Ovary (tissue), 9 donors: ENCODE measurements around the gene NEK11. TPM values are rescaled to one million over a fixed set of nuclear protein-coding genes. Genes with fewer than 3 reads are reported as not detected.

Experiments used
- DNase-seq, 5 donors: peaks; one replicate each; pipeline ENCODE4 v3.0.0-alpha.2; 2019 to 2020
- H3K27ac ChIP-seq, 2 donors: fragments of 200-600 bp; one replicate each; pipeline versions ENCODE4 v1.5.1 to v1.8.0; 2019 to 2022
- H3K27me3 ChIP-seq: fragments of 200-600 bp; one replicate; pipeline ENCODE4 v1.8.0; 2022
- H3K36me3 ChIP-seq: fragments of 200-600 bp; sonication (generic); one replicate; pipeline ENCODE4 v1.5.1; 2019
- H3K4me1 ChIP-seq: one replicate; pipeline ENCODE4 v1.8.1; 2013; ENCODE audit warnings: mild to moderate bottlenecking, moderate library complexity; ENCODE audit not compliant: insufficient read depth
- H3K4me3 ChIP-seq: fragments of 200-600 bp; sonication (generic); one replicate; pipeline ENCODE4 v1.5.1; 2017
- H3K9me3 ChIP-seq, 2 donors: fragments of 200-600 bp in 1 of 2; sonication (generic) in 1 of 2; one replicate each; pipeline versions ENCODE4 v1.5.1 to v1.8.1; 2013 to 2019; ENCODE audit warnings: mild to moderate bottlenecking in 1 of 2, moderate library complexity in 1 of 2
- EP300 ChIP-seq: sonication (generic); formaldehyde crosslinking; IDR thresholded peaks from one replicate; pipeline ENCODE4 v1.6.1; 2017; ENCODE audit warnings: antibody characterized with exemption
- POLR2A ChIP-seq: fragments of 450-650 bp; IDR thresholded peaks from one replicate; pipeline ENCODE4 v1.6.1; 2017; ENCODE audit warnings: antibody characterized with exemption, mild to moderate bottlenecking, moderate library complexity
- WGBS, 3 donors: extraction: QIAGEN DNeasy Blood & Tissue Kit in 1 of 3; methylation state at CpG; one replicate each; pipeline versions ENCODE4 v1.1.5 to v1.1.7; 2013 to 2017; 5-methylcytosine and 5-hydroxymethylcytosine counted together
- intact Hi-C, 4 donors: fragments of 100-400 bp; cut with DNase I; formaldehyde crosslinking; loops; one replicate each; pipeline versions ENCODE4 v1.11.0 to v1.15.1; 2022 to 2023
- polyA plus RNA-seq, 2 donors: library from polyadenylated mRNA; stranded (reverse); fragments of 200-250 nt in 1 of 2; fragments of 350-450 nt in 1 of 2; fragmentation: Illumina TruSeq in 1 of 2; extraction: RNeasy Lipid Tissue Mini Kit (QIAGEN cat#74804) in 1 of 2; gene quantifications; one replicate each; pipeline ENCODE4 v1.2.3, GENCODE V29; 2013 to 2014
- total RNA-seq, 7 donors: library from RNA; depleted of rRNA in 2 of 7; stranded (reverse); fragments of >200 nt in 2 of 7; fragmentation: NEBNext Ultra II Directional in 3 of 7; extraction: Animal tissue kit (Norgen Biotek cat#: 25700) in 3 of 7; gene quantifications; one replicate each; pipeline versions ENCODE4 v1.1.0 to v1.2.4, GENCODE V29; 2016 to 2023
- TF ChIP-seq, protein P1 (sequence below), 3 donors: fragments of 450-650 bp in 2 of 3; fragments of 200-600 bp in 1 of 3; IDR thresholded peaks; one replicate each; pipeline versions ENCODE4 v1.5.1 to v1.8.0; 2016 to 2022; ENCODE audit warnings: antibody characterized with exemption in 3 of 3, mild to moderate bottlenecking in 1 of 3
- donor health status: DM: no; HTN: no; CAD: no; lungs with moderate emphysema.
- donor health status: DM: no; HTN: no; CAD: no.
- donor health status: Bipolar disorder and iron deficiency.
- donor health status: DM: yes; HTN: yes; CAD: no.
- donor health status: DM: no; HTN: no; CAD: no.
- donor health status: DM: yes; HTN: yes; CAD: no.

NEK11 gene
- total and polyA plus RNA-seq, 9 donors: 4.9 to 37.3 (median 10.7) TPM

DNA sequence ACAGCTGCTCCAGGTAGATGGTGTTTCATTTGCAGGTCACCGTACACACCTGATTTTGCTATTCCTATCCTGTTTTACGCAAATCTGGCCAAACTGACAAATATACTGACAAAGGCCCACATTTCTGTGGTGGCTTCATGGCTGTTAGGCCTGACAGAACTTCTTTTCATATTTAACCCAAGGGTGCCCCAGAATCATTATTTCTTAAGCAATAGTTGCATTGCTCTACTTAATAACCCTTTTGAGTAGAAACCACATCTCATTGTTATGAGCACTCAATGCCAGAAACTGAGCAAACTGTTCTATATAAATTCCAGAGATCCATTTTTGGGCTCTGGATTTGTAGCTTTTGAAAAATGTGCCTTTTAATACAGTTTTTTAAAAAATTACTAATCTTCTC lies 19.4 kb upstream of the NEK11 start:
- Histone ChIP-seq H3K27ac (no peak overlapping the region), H3K4me1 (no peaks in the 10 kb centered on the region), H3K36me3 (no peaks in the 10 kb centered on the region), H3K9me3 (no peaks in the 10 kb centered on the region), H3K27me3 (no peaks in the 10 kb centered on the region), H3K4me3 (no peak overlapping the region)
- intact Hi-C loops: no loop called here
- DNase-seq: no peak
- TF ChIP-seq, protein P1, sequence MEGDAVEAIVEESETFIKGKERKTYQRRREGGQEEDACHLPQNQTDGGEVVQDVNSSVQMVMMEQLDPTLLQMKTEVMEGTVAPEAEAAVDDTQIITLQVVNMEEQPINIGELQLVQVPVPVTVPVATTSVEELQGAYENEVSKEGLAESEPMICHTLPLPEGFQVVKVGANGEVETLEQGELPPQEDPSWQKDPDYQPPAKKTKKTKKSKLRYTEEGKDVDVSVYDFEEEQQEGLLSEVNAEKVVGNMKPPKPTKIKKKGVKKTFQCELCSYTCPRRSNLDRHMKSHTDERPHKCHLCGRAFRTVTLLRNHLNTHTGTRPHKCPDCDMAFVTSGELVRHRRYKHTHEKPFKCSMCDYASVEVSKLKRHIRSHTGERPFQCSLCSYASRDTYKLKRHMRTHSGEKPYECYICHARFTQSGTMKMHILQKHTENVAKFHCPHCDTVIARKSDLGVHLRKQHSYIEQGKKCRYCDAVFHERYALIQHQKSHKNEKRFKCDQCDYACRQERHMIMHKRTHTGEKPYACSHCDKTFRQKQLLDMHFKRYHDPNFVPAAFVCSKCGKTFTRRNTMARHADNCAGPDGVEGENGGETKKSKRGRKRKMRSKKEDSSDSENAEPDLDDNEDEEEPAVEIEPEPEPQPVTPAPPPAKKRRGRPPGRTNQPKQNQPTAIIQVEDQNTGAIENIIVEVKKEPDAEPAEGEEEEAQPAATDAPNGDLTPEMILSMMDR (IDR thresholded peaks at IDR 0.05): no peak
- no peak for TF ChIP-seq EP300
- no peak for TF ChIP-seq POLR2A
- 95 to 100% (median 97%) methylated on average over 2 of the region's 2 CpGs for WGBS, 3 donors

DNA sequence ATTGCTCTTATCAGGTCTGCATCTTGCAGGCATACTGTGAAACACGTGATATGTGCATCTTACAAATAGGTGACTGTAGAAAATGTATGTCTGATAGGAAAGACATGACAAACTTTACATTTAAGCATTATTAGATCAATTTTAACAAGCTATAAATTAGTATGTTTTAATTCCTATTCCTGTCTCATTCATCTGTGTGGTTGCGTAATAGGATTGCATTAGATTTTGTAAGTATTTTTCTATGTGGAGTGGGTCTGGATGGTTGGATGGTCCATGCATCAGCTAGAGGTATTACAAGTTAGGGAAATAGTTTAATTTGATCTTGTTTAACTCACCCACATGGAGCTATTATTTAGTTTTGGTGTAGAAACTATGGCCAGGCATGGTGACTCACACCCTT lies 18.9 kb upstream of the NEK11 start:
- TF ChIP-seq EP300 (no peak), POLR2A (no peak)
- TF ChIP-seq, protein P1 (IDR thresholded peaks at IDR 0.05): no peak
- intact Hi-C loops: no loop called here
- Histone ChIP-seq H3K9me3 (no peaks in the 10 kb centered on the region), H3K4me3 (no peak overlapping the region), H3K27me3 (no peaks in the 10 kb centered on the region), H3K4me1 (no peaks in the 10 kb centered on the region), H3K27ac (no peak overlapping the region), H3K36me3 (no peaks in the 10 kb centered on the region)
- 98 to 99% (median 99%) methylated on average over 2 of the region's 2 CpGs for WGBS, 3 donors
- DNase-seq: no peak

DNA sequence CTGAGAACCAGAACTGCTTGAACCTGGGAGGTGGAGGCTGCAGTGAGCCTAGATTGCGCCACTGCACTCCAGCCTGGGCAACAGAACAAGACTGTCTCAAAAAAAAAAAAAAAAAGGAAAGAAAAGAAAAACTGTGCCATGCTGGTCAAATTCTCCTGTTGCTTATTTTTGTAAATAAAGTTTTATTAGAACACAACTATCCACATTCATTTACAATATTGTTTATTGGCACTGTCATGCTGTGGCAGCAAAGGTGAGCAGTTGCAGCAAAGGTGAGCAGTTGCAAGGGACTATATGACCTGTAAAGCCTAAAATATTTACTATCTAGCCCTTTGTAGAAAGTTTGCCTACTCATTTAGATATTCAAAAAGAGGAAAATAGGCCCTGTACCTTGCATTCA lies 18.4 kb upstream of the NEK11 start:
- intact Hi-C loops: no loop called here
- Histone ChIP-seq H3K36me3 (no peaks in the 10 kb centered on the region), H3K4me3 (no peak overlapping the region), H3K27ac (no peak overlapping the region), H3K4me1 (no peaks in the 10 kb centered on the region), H3K9me3 (no peaks in the 10 kb centered on the region), H3K27me3 (no peaks in the 10 kb centered on the region)
- DNase-seq: no peak
- WGBS, 3 donors: 93 to 100% (median 100%) methylated on average over 1 of the region's 1 CpG
- TF ChIP-seq, protein P1 (IDR thresholded peaks at IDR 0.05): no peak
- no peak for TF ChIP-seq EP300
- TF ChIP-seq POLR2A: no peak

DNA sequence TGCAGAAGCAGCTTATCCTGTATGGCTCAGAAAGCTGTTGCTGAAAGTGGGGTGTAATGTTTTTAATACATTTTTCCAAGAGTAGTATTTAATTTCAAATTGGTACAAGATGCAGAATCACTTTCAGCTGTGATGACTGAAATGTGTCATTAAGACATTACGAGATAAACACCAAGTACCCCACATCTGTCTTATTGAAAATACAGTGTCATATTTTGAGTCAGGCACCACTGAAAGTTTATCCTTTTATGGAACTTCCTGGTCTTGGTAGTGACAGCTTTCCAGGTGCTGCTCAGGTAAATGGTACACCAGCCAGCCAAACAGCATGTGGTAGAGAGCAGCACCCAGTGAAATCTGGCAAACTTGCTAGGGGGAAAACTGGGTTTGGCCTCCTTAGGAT lies 17.0 kb upstream of the NEK11 start:
- Histone ChIP-seq H3K27ac (no peak overlapping the region), H3K4me3 (no peak overlapping the region), H3K36me3 (no peaks in the 10 kb centered on the region), H3K4me1 (no peaks in the 10 kb centered on the region), H3K27me3 (no peaks in the 10 kb centered on the region), H3K9me3 (no peaks in the 10 kb centered on the region)
- TF ChIP-seq POLR2A: no peak
- TF ChIP-seq EP300: no peak
- TF ChIP-seq, protein P1 (IDR thresholded peaks at IDR 0.05): no peak
- no peak for DNase-seq
- intact Hi-C loops: no loop called here
- WGBS, 3 donors: 95 to 100% (median 97%) methylated on average over 1 of the region's 1 CpG

DNA sequence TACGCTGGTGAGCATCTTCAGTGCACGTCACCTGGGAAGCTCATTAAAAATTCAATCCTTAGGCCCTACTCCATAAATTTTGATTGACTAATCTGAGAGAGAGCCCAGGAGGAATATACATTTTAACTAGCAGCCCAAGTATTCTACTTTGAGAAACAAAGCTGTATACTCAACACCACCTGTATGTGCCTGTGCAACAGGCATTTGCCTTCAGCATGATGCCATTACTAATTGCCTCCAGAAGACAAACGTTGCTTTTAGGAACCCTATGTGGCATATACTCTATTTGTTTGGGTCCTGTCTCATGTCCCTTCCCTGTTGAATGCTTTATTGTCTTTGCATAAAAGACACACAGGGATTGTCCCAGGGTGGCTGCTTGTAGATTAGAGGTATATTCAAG lies 7.7 kb upstream of the NEK11 start:
- Histone ChIP-seq H3K9me3 (no peaks in the 10 kb centered on the region), H3K4me3 (no peak overlapping the region), H3K36me3 (no peaks in the 10 kb centered on the region), H3K4me1 (peaks cover 5% of the 10 kb centered on the region), H3K27me3 (no peaks in the 10 kb centered on the region), H3K27ac (no peak overlapping the region)
- intact Hi-C loops: no loop called here
- TF ChIP-seq EP300 (no peak), POLR2A (no peak)
- TF ChIP-seq, protein P1 (IDR thresholded peaks at IDR 0.05): no peak
- no peak for DNase-seq
- WGBS, 3 donors: 89% methylated on average over 3 of the region's 3 CpGs
